ENCODE measurements around the gene NKPD1. TPM values are rescaled to one million over a fixed set of nuclear protein-coding genes. Genes with fewer than 3 reads are reported as not detected.

NKPD1 gene
- total and polyA plus RNA-seq, 10 of the 15 experiments (the other 5 are each of a cell fraction or from before 2014, with no cell fraction given) = 0.05 to 0.18 (median 0.06) TPM; not detected in 7

DNA sequence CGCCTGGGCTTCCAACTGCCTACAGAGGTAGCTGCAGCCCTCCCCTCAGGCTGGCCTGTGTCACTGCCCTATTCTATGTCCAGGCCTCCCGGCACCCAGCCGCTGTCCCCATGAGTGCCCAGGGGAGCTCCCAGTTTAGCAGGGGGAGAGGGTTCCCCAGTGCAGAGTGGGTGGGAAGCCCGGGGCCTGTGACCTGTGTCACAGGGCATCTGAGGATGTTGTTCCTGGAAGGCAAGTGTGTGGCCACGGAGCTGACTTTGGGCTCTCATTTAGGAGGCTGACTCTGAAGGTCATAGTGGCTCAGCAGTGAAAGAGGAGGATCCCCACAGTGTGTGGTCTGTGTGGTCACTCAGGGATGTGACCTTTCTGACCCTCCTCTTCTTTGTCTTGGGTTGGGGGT, 42.7 kb downstream of the NKPD1 start (continued):
- TF ChIP-seq RCOR1 (conservative IDR thresholded peaks at IDR 0.05; ENCODE audit: low read depth, low read length) = no peak
- TF ChIP-seq, protein P1, sequence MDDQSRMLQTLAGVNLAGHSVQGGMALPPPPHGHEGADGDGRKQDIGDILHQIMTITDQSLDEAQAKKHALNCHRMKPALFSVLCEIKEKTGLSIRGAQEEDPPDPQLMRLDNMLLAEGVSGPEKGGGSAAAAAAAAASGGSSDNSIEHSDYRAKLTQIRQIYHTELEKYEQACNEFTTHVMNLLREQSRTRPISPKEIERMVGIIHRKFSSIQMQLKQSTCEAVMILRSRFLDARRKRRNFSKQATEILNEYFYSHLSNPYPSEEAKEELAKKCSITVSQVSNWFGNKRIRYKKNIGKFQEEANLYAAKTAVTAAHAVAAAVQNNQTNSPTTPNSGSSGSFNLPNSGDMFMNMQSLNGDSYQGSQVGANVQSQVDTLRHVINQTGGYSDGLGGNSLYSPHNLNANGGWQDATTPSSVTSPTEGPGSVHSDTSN (IDR thresholded peaks at IDR 0.05; ENCODE audit: insufficient replicate concordance, low read depth, low read length) = no peak
- no peak for TF ChIP-seq HDGF (IDR thresholded peaks at IDR 0.05)
- TF ChIP-seq, protein P2, sequence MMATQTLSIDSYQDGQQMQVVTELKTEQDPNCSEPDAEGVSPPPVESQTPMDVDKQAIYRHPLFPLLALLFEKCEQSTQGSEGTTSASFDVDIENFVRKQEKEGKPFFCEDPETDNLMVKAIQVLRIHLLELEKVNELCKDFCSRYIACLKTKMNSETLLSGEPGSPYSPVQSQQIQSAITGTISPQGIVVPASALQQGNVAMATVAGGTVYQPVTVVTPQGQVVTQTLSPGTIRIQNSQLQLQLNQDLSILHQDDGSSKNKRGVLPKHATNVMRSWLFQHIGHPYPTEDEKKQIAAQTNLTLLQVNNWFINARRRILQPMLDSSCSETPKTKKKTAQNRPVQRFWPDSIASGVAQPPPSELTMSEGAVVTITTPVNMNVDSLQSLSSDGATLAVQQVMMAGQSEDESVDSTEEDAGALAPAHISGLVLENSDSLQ (IDR thresholded peaks at IDR 0.05) = no peak
- TF ChIP-seq RFX5 (IDR thresholded peaks at IDR 0.05; ENCODE audit: low read depth, low read length) = no peak
- no peak for TF ChIP-seq RAD51 (IDR thresholded peaks at IDR 0.05)

DNA sequence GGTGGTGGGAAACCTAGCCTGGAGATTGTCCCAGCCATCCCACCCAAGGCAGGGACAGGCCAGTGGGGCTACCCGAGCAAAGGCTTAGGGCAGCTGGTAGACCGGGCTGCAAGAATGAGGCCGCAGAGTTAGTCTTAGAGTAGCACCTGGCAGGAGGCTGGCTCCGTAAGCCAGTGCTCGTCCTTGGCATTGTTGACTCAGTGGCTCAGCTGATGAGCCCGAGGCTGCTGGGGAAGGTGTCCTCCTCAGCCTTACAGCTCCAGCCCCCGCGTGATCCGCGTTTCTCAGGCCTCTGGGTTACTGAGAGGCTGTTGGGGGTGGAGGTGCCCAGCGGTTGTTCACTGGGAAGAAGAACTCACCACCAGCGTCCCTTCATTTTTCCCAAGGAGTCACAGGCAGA, 43.1 kb downstream of the NKPD1 start:
- BruUV-seq (replicated peaks) = no TSS peak
- peaks cover 3% of the 10 kb centered on the region; the same call in 1 of the 2 replicates for H4K20me1 ChIP-seq (ENCODE audit: control insufficient read depth, insufficient read depth)
- H3K9me3 ChIP-seq (replicated peaks; ENCODE audit: control insufficient read depth, insufficient read depth, low read length) = no peaks in the 10 kb centered on the region
- POLR2A ChIA-PET = interaction anchor here (1.0 to 2.9 kb wide), 7 partner anchors 13 to 467 kb away, joined by 3 to 18 read pairs (median 8); partner anchors contain the start of genes BLOC1S3, OPA3, PPP1R37 and TRAPPC6A
- no peaks in the 10 kb centered on the region for H3K27me3 ChIP-seq (replicated peaks in 1 of 2; ENCODE audit: control insufficient read depth in 2 of 2, insufficient read depth in 2 of 2, low read length in 1 of 2)
- DNase-seq (ENCODE audit: low read depth, low spot score) (no peak), FAIRE-seq (no peak), ATAC-seq (peak; percentile 11)
- peak overlapping the region; percentile 81 for H3K4me2 ChIP-seq (ENCODE audit: control insufficient read depth, insufficient read depth)
- TF ChIP-seq, protein P3, sequence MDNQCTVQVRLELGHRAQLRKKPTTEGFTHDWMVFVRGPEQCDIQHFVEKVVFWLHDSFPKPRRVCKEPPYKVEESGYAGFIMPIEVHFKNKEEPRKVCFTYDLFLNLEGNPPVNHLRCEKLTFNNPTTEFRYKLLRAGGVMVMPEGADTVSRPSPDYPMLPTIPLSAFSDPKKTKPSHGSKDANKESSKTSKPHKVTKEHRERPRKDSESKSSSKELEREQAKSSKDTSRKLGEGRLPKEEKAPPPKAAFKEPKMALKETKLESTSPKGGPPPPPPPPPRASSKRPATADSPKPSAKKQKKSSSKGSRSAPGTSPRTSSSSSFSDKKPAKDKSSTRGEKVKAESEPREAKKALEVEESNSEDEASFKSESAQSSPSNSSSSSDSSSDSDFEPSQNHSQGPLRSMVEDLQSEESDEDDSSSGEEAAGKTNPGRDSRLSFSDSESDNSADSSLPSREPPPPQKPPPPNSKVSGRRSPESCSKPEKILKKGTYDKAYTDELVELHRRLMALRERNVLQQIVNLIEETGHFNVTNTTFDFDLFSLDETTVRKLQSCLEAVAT (IDR thresholded peaks at IDR 0.05) = peak; percentile 22; the same call in 1 of the 2 replicates
- no peak for TF ChIP-seq NFXL1 (IDR thresholded peaks at IDR 0.05; ENCODE audit: borderline replicate concordance)
- H3K36me3 ChIP-seq (ENCODE audit: control insufficient read depth in 2 of 2, insufficient read depth in 2 of 2, low read length in 1 of 2) = peaks cover 0 to 2% of the 10 kb centered on the region in 2 experiments; a peak in 2 of 4 replicates
- CTCF ChIA-PET = interaction anchor here (0.7 to 3.2 kb wide), 11 partner anchors 15 to 321 kb away, joined by 3 to 16 read pairs (median 4); partner anchors contain the start of genes BLOC1S3, PPP1R37 and TRAPPC6A
- 80% methylated on average over 12 of the region's 12 CpGs for WGBS (ENCODE audit: insufficient coverage, insufficient replicate concordance, low lambda C conversion rate, missing lambda C conversion rate)
- no peak overlapping the region; the same call in 1 of the 2 replicates for H3K4me3 ChIP-seq
- no peak overlapping the region for H3K9ac ChIP-seq (ENCODE audit: control insufficient read depth, insufficient read depth, low read length)
- no peak overlapping the region for H2AFZ ChIP-seq (ENCODE audit: control insufficient read depth, low read depth, low read length)
- intact Hi-C loops (cut with micrococcal nuclease; ENCODE audit: unreplicated experiment) = no loop called here
- H3K27ac ChIP-seq (ENCODE audit: control insufficient read depth, insufficient read depth) = peak overlapping the region; percentile 66; the same call in 1 of the 2 replicates
- peaks cover 84% of the 10 kb centered on the region for H3K4me1 ChIP-seq (ENCODE audit: control insufficient read depth, insufficient read depth, low read length)
- RAD21 ChIA-PET (ENCODE audit: unreplicated experiment) = interaction anchor here (1.0 to 2.2 kb wide), 5 partner anchors 10 to 208 kb away, joined by 3 to 12 read pairs (median 4); no protein-coding TSS in a partner anchor
- SMC1A ChIA-PET (ENCODE audit: uncharacterized antibody, unreplicated experiment) = interaction anchor here (1.0 to 2.3 kb wide), 5 partner anchors 14 to 43 kb away, joined by 3 to 7 read pairs (median 5); partner anchors contain the start of gene PPP1R37
- H3K79me2 ChIP-seq (ENCODE audit: control insufficient read depth, insufficient read depth, low read length) = peaks cover 69% of the 10 kb centered on the region
- in situ Hi-C loops (cut with MboI) = no loop called here
